ENCODE measurements around the gene PREPL. TPM values are rescaled to one million over a fixed set of nuclear protein-coding genes. Genes with fewer than 3 reads are reported as not detected.

Gene PREPL
- 53.0 and 70.0 TPM in 2 replicates for total RNA-seq (2022)
- percentile 95 among the genes with signal in this experiment for Bru-seq, nascent RNA
- percentile 95 among the genes with signal in this experiment for BruChase-seq, experiment 1, labeled RNA remaining after a 6-hour chase
- percentile 94 among the genes with signal in this experiment for BruChase-seq, experiment 2, labeled RNA remaining after a 2-hour chase
- long read RNA-seq, full-length matches to known transcripts, result 64 of 100 reads
- long read RNA-seq, partial matches to known transcripts, result 13 of 100 reads
- long read RNA-seq, other reads (novel, unspliced or antisense), result 23 of 100 reads

- Mint-ChIP-seq H3K27ac (ENCODE audit: low read depth, unreplicated experiment) (peak within 1 kb of the TSS; percentile 99), H3K36me3 (ENCODE audit: insufficient read depth, unreplicated experiment) (peaks cover 6% of the 10 kb centered on the region), H3K9me3 (ENCODE audit: unreplicated experiment) (no peaks in the 10 kb centered on the region), H3K4me1 (ENCODE audit: insufficient read depth, unreplicated experiment) (peaks cover 19% of the 10 kb centered on the region), H3K4me3 (ENCODE audit: unreplicated experiment) (peak within 1 kb of the TSS; percentile 84), H3K27me3 (ENCODE audit: insufficient read depth, unreplicated experiment) (no peaks in the 10 kb centered on the region)
- no TSS peak for BruUV-seq (replicated peaks)
- intact Hi-C loops (cut with micrococcal nuclease), result no loop called here
- POLR2A ChIA-PET, result interaction anchor here (0.5 to 4.9 kb wide), 39 partner anchors 8 to 1253 kb away, joined by 3 to 48 read pairs (median 4); partner anchors contain the start of genes LRPPRC, PPM1B and THADA
- peak; percentile 97 for DNase-seq (ENCODE audit: unreplicated experiment)
- CTCF ChIA-PET, result interaction anchor here (0.6 to 1.7 kb wide), 8 partner anchors 18 to 822 kb away, joined by 3 to 8 read pairs (median 3); no protein-coding TSS in a partner anchor
- no peak for TF ChIP-seq CTCF (IDR thresholded peaks at IDR 0.05; ENCODE audit: unreplicated experiment)
Observed at GRCh38 chr2:44361330-44362206, at the start of gene PREPL, which contains the start of gene CAMKMT. Gene PREPL (minus strand): TSS chr2:44361494. CDS start chr2:44346342, 15,152 bp downstream. Gene CAMKMT (plus strand): TSS chr2:44361947.

GRCh38 chr2:44398243-44398897 lies 37.1 kb upstream of the PREPL start:
- intact Hi-C loops (cut with micrococcal nuclease), result no loop called here
- BruUV-seq (replicated peaks), result no TSS peak
- H3K9me3 Mint-ChIP-seq (ENCODE audit: unreplicated experiment), result no peaks in the 10 kb centered on the region
- TF ChIP-seq CTCF (IDR thresholded peaks at IDR 0.05; ENCODE audit: unreplicated experiment), result no peak
- H3K27me3 Mint-ChIP-seq (ENCODE audit: insufficient read depth, unreplicated experiment), result no peaks in the 10 kb centered on the region
- H3K27ac Mint-ChIP-seq (ENCODE audit: low read depth, unreplicated experiment), result no peak overlapping the region
- no peak for DNase-seq (ENCODE audit: unreplicated experiment)
- H3K4me1 Mint-ChIP-seq (ENCODE audit: insufficient read depth, unreplicated experiment), result no peaks in the 10 kb centered on the region
- ChIA-PET POLR2A (interaction anchor here (0.8 kb wide), 1 partner anchor 9 kb away, joined by 3 read pairs; no protein-coding TSS in a partner anchor), CTCF (interaction anchor here (2.1 to 2.3 kb wide), 2 partner anchors 81 to 557 kb away, joined by 9 read pairs; no protein-coding TSS in a partner anchor)
- peaks cover 5% of the 10 kb centered on the region for H3K36me3 Mint-ChIP-seq (ENCODE audit: insufficient read depth, unreplicated experiment)
- no peak overlapping the region for H3K4me3 Mint-ChIP-seq (ENCODE audit: unreplicated experiment)

GRCh38 chr2:44397447-44398175 lies 36.3 kb upstream of the PREPL start:
- Mint-ChIP-seq H3K9me3 (ENCODE audit: unreplicated experiment) (no peaks in the 10 kb centered on the region), H3K27ac (ENCODE audit: low read depth, unreplicated experiment) (no peak overlapping the region), H3K4me1 (ENCODE audit: insufficient read depth, unreplicated experiment) (no peaks in the 10 kb centered on the region), H3K27me3 (ENCODE audit: insufficient read depth, unreplicated experiment) (no peaks in the 10 kb centered on the region), H3K4me3 (ENCODE audit: unreplicated experiment) (no peak overlapping the region), H3K36me3 (ENCODE audit: insufficient read depth, unreplicated experiment) (no peaks in the 10 kb centered on the region)
- BruUV-seq (replicated peaks), result no TSS peak
- POLR2A ChIA-PET, result interaction anchor here (0.8 kb wide), 1 partner anchor 8 kb away, joined by 3 read pairs; no protein-coding TSS in a partner anchor
- CTCF ChIA-PET, result interaction anchor here (0.9 to 2.3 kb wide), 4 partner anchors 82 to 559 kb away, joined by 3 to 9 read pairs (median 6); no protein-coding TSS in a partner anchor
- intact Hi-C loops (cut with micrococcal nuclease), result no loop called here
- no peak for DNase-seq (ENCODE audit: unreplicated experiment)
- TF ChIP-seq CTCF (IDR thresholded peaks at IDR 0.05; ENCODE audit: unreplicated experiment), result no peak
